CD14-positive monocyte (primary cell): Measurements from ENCODE around the gene ST3GAL4. TPM values are rescaled to one million over a fixed set of nuclear protein-coding genes. Genes with fewer than 3 reads are reported as not detected.

Source experiments
- DNase-seq, 3 donors: peaks; one replicate each; pipeline ENCODE4 v3.0.0-alpha.2; 2011 to 2022
- H2AFZ ChIP-seq: 2 replicates; pipeline ENCODE4 v1.6.0; 2012; ENCODE audit warnings: mild to moderate bottlenecking, low read depth, low read length, inconsistent platforms; ENCODE audit not compliant: insufficient read depth, poor library complexity, severe bottlenecking
- H3K27ac ChIP-seq, 2 donors: 1 replicate in 1 of 2; 2 replicates in 1 of 2; pipeline ENCODE4 v1.5.1; 2012 to 2013; ENCODE audit warnings: low read length in 2 of 2, control low read depth in 1 of 2, inconsistent platforms in 1 of 2, low read depth in 1 of 2, mild to moderate bottlenecking in 1 of 2
- H3K27me3 ChIP-seq, 2 donors: one replicate each; pipeline versions ENCODE4 v1.6.0 to v1.6.1; 2011 to 2013; ENCODE audit warnings: low read length in 2 of 2; ENCODE audit not compliant: control insufficient read depth in 2 of 2, insufficient read depth in 2 of 2
- H3K36me3 ChIP-seq, 2 donors: replicated peaks in 1 of 2; 1 replicate in 1 of 2; 2 replicates in 1 of 2; pipeline versions ENCODE4 v1.5.1 to v1.6.1; 2012 to 2013; ENCODE audit warnings: low read length in 2 of 2, control low read depth in 1 of 2, inconsistent platforms in 1 of 2, mild to moderate bottlenecking in 1 of 2; ENCODE audit not compliant: insufficient read depth in 2 of 2, control insufficient read depth in 1 of 2
- H3K4me1 ChIP-seq, 2 donors: 1 replicate in 1 of 2; 2 replicates in 1 of 2; pipeline versions ENCODE4 v1.5.1 to v1.6.1; 2012 to 2013; ENCODE audit warnings: low read length in 2 of 2, control low read depth in 1 of 2, inconsistent platforms in 1 of 2, mild to moderate bottlenecking in 1 of 2, moderate library complexity in 1 of 2; ENCODE audit not compliant: insufficient read depth in 2 of 2, control insufficient read depth in 1 of 2
- H3K4me2 ChIP-seq: replicated peaks from 2 replicates; pipeline ENCODE3; 2012; ENCODE audit warnings: low read length, moderate library complexity, mild to moderate bottlenecking; ENCODE audit not compliant: poor library complexity, severe bottlenecking; ENCODE audit errors: extremely low read depth
- H3K4me3 ChIP-seq, 3 experiments: fragments of 200-600 bp in 1 of 3; sonication (generic) in 1 of 3; replicated peaks in 1 of 3; 1 replicate in 2 of 3; 2 replicates in 1 of 3; pipeline ENCODE4 v1.5.1; 2011 to 2013; ENCODE audit warnings: low read length in 3 of 3, mild to moderate bottlenecking in 3 of 3, control low read depth in 2 of 3, low read depth in 2 of 3, inconsistent platforms in 1 of 3, moderate library complexity in 1 of 3
- H3K79me2 ChIP-seq: 2 replicates; pipeline ENCODE4 v1.6.0; 2012; ENCODE audit warnings: mild to moderate bottlenecking, control low read depth, inconsistent platforms, low read length, moderate library complexity; ENCODE audit not compliant: insufficient read depth
- H3K9ac ChIP-seq: 2 replicates; pipeline ENCODE4 v1.6.0; 2017; ENCODE audit warnings: low read length, mild to moderate bottlenecking; ENCODE audit not compliant: insufficient read depth, poor library complexity, severe bottlenecking
- H3K9me3 ChIP-seq, 2 donors: replicated peaks in 1 of 2; 1 replicate in 1 of 2; 2 replicates in 1 of 2; pipeline versions ENCODE4 v1.5.1 to v1.6.1; 2012 to 2013; ENCODE audit warnings: low read length in 2 of 2, control low read depth in 1 of 2; ENCODE audit not compliant: control insufficient read depth in 1 of 2, insufficient read depth in 1 of 2
- H4K20me1 ChIP-seq: 2 replicates; pipeline ENCODE4 v1.6.0; 2012; ENCODE audit warnings: mild to moderate bottlenecking, low read length, control low read depth, moderate library complexity; ENCODE audit not compliant: insufficient read depth
- H3K27ac Mint-ChIP-seq, 7 donors: one replicate each; pipeline ENCODE4 v1.8.0; 2020; ENCODE audit warnings: mild to moderate bottlenecking in 7 of 7, mixed read lengths in 7 of 7, moderate library complexity in 6 of 7, inconsistent platforms in 2 of 7
- H3K27me3 Mint-ChIP-seq, 3 donors: one replicate each; pipeline ENCODE4 v1.8.0; 2021 to 2022; ENCODE audit warnings: low read depth in 3 of 3, mild to moderate bottlenecking in 3 of 3, mixed read lengths in 3 of 3, moderate library complexity in 3 of 3, inconsistent platforms in 1 of 3
- H3K36me3 Mint-ChIP-seq, 2 donors: one replicate each; pipeline ENCODE4 v1.8.0; 2020; ENCODE audit warnings: mixed read lengths in 2 of 2, inconsistent platforms in 1 of 2, mild to moderate bottlenecking in 1 of 2
- H3K4me1 Mint-ChIP-seq: one replicate; pipeline ENCODE4 v1.8.0; 2020; ENCODE audit warnings: mild to moderate bottlenecking, mixed read lengths
- H3K4me3 Mint-ChIP-seq, 2 donors: one replicate each; pipeline ENCODE4 v1.8.0; 2020; ENCODE audit warnings: mild to moderate bottlenecking in 2 of 2, mixed read lengths in 2 of 2, moderate library complexity in 1 of 2
- H3K9me3 Mint-ChIP-seq, 7 donors: one replicate each; pipeline ENCODE4 v1.8.0; 2020 to 2022; ENCODE audit warnings: mixed read lengths in 7 of 7, mild to moderate bottlenecking in 6 of 7, moderate library complexity in 6 of 7, inconsistent platforms in 2 of 7
- WGBS: methylation state at CpG from one replicate; pipeline ENCODE4 v1.1.5; 2013; ENCODE audit warnings: missing lambda C conversion rate; ENCODE audit not compliant: insufficient coverage; 5-methylcytosine and 5-hydroxymethylcytosine counted together
- intact Hi-C, 2 donors: fragments of 100-400 bp; cut with micrococcal nuclease; formaldehyde crosslinking; loops; one replicate each; pipeline versions ENCODE4 v1.15.0 to v1.15.1; 2023
- polyA plus RNA-seq, 3 donors: library from polyadenylated mRNA; depleted of rRNA in 1 of 3; unstranded in 2 of 3; stranded (reverse) in 1 of 3; fragments of 300-500 nt in 2 of 3; fragments of >200 nt in 1 of 3; fragmentation: Illumina TruSeq in 2 of 3; gene quantifications; 1 replicate in 2 of 3; 2 replicates in 1 of 3; pipeline ENCODE4 v1.2.3, GENCODE V29; 2012 to 2021
- TF ChIP-seq, protein P1 (sequence below): fragments of 200-600 bp; IDR thresholded peaks from one replicate; pipeline ENCODE4 v1.8.0; 2022; ENCODE audit warnings: antibody characterized with exemption, mild to moderate bottlenecking

ST3GAL4 gene
- polyA plus RNA-seq, 3 donors = 7.8 to 14.3 (median 10.1) TPM

DNA sequence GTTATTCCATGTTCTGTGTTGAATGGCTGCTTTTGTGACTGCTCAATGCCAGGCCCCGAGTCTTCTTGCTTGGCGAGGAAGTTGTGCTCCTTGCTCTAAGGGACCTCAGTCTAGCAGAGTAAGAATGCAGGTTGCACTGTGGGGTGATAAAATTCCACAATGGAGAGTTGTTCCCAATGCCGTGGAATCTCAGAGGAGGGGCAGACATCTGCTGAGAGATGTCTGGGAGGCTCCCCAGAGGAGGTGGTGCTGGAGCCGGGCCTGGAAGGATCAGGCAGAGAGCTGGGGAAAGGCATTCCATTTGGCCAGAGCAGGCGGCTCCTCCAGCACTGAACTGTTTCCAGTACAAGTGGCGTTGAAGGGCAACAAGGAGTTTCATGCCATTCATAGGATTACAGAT is 55.2 kb downstream of the ST3GAL4 start:
- H3K4me2 ChIP-seq = no peak overlapping the region
- Mint-ChIP-seq H3K27me3 (no peaks in the 10 kb centered on the region), H3K9me3 (no peaks in the 10 kb centered on the region), H3K27ac (peak overlapping the region in 1 of 7 donors; percentile 9), H3K36me3 (peaks cover 43 to 62% of the 10 kb centered on the region in 2 donors), H3K4me1 (peaks cover 2% of the 10 kb centered on the region), H3K4me3 (no peak overlapping the region)
- 94% methylated on average over 4 of the region's 6 CpGs for WGBS
- no peak overlapping the region for H3K4me3 ChIP-seq
- no peak overlapping the region for H3K27ac ChIP-seq
- no peaks in the 10 kb centered on the region for H3K9me3 ChIP-seq
- H3K36me3 ChIP-seq = peaks cover 30 to 83% of the 10 kb centered on the region in 2 donors
- H4K20me1 ChIP-seq = no peaks in the 10 kb centered on the region
- H2AFZ ChIP-seq = no peak overlapping the region
- DNase-seq = no peak
- no peak overlapping the region for H3K9ac ChIP-seq
- intact Hi-C loops = no loop called here
- TF ChIP-seq, protein P1, sequence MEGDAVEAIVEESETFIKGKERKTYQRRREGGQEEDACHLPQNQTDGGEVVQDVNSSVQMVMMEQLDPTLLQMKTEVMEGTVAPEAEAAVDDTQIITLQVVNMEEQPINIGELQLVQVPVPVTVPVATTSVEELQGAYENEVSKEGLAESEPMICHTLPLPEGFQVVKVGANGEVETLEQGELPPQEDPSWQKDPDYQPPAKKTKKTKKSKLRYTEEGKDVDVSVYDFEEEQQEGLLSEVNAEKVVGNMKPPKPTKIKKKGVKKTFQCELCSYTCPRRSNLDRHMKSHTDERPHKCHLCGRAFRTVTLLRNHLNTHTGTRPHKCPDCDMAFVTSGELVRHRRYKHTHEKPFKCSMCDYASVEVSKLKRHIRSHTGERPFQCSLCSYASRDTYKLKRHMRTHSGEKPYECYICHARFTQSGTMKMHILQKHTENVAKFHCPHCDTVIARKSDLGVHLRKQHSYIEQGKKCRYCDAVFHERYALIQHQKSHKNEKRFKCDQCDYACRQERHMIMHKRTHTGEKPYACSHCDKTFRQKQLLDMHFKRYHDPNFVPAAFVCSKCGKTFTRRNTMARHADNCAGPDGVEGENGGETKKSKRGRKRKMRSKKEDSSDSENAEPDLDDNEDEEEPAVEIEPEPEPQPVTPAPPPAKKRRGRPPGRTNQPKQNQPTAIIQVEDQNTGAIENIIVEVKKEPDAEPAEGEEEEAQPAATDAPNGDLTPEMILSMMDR = no peak
- no peaks in the 10 kb centered on the region for H3K79me2 ChIP-seq
- peaks cover 1 to 4% of the 10 kb centered on the region in 2 donors for H3K4me1 ChIP-seq
- no peaks in the 10 kb centered on the region for H3K27me3 ChIP-seq

DNA sequence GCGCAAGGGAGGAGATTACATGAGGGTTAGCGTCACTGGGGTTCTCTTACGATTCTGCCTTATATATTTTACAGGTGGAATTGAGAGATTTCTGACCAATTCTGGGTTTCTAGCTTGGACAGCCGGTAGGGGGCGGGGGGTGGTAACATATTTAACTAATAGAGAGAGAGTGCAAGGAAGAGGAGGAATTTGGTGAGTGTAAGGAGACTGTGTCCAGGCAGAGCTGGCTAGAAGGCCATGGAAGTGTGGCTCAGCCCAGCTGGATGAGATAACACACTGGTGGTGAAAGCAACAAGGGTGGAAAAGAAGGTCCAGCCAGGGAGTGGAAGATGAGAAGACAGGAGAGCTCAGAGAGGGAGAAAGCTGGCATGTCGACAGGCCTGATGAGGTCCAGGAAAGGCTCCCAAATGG is 56.5 kb downstream of the ST3GAL4 start:
- 89% methylated on average over 4 of the region's 6 CpGs for WGBS
- Histone ChIP-seq H3K9ac (no peak overlapping the region), H3K36me3 (peaks cover 26 to 78% of the 10 kb centered on the region in 2 donors), H3K4me1 (peaks cover 8 to 11% of the 10 kb centered on the region in 2 donors), H3K79me2 (no peaks in the 10 kb centered on the region), H2AFZ (no peak overlapping the region), H4K20me1 (no peaks in the 10 kb centered on the region), H3K4me2 (no peak overlapping the region), H3K9me3 (no peaks in the 10 kb centered on the region), H3K27me3 (no peaks in the 10 kb centered on the region), H3K27ac (no peak overlapping the region), H3K4me3 (no peak overlapping the region)
- Mint-ChIP-seq H3K4me3 (no peak overlapping the region), H3K9me3 (no peaks in the 10 kb centered on the region), H3K27ac (peak overlapping the region in 1 of 7 donors; percentile 47), H3K36me3 (peaks cover 40 to 55% of the 10 kb centered on the region in 2 donors), H3K4me1 (peaks cover 10% of the 10 kb centered on the region), H3K27me3 (no peaks in the 10 kb centered on the region)
- no peak for DNase-seq
- TF ChIP-seq, protein P1 = no peak
- intact Hi-C loops = no loop called here
